G401 (cell line): ENCODE data around the gene PSMG3. TPM values are rescaled to one million over a fixed set of nuclear protein-coding genes. Genes with fewer than 3 reads are reported as not detected.
"Not testable (repeated sequence)": the region's sequence is repeated elsewhere in the genome, so short reads cannot be mapped to it uniquely, and the experiment has no call there.

Source experiments
- DNase-seq: peaks from one replicate; pipeline ENCODE4 v3.0.0-alpha.2; 2015; ENCODE audit warnings: low spot score
- in situ Hi-C: cut with HindIII; loops from 2 replicates; pipeline ENCODE4 v1.10.0; 2016; ENCODE audit warnings: low sequenced_read_pairs, mixed read lengths
- total RNA-seq: library from RNA; depleted of rRNA; stranded (reverse); fragments of >200 nt; shearing (Covaris generic); gene quantifications from 2 replicates; pipeline ENCODE4 v1.2.3, GENCODE V29; 2014

PSMG3 gene
- total RNA-seq, 1 experiment from 2014 or later = 97.4 TPM

GRCh38 chr7:1584700-1585099, 14.9 kb upstream of the PSMG3 start:
- in situ Hi-C loops = no loop called here

GRCh38 chr7:1583241-1583930, 13.6 kb upstream of the PSMG3 start:
- DNase-seq, in situ Hi-C loops: not testable (repeated sequence)

More at GRCh38 chr7:1584700-1585099, 14.9 kb upstream of the PSMG3 start:
- DNase-seq = no peak

DNA sequence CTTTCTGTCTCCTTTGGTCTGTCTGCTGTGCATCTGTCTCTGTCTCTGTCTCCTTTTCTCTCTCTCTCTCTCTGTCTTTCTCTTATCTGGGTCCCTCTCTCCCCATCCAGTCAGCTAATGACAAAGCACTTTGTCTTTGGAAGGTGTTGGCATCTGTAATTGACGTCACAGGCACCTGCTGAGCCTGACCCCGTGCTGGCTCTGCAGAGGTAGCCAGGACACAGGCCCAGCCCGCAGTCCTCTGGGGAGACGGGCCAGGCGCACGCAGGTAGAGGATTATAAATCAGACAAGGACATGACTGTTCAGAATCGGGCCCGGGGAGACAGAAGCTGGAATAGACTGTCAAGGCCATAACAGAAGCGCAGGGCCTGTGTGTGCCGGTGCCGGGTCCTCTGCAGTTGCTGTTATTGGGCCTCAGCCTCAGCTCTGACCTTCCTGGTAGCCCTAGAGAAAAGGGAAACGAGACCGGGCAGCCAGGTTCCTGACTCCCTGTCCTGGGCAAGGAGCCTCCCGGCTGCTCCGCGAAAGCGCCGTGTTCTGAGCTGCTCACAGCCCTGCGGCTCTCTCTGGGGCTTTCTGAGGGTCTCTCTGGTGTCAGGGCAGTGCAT, 10.7 kb upstream of the PSMG3 start:
- DNase-seq = no peak
- in situ Hi-C loops = no loop called here

GRCh38 chr7:1579481-1580421, 9.9 kb upstream of the PSMG3 start:
- in situ Hi-C loops = no loop called here
- peak; percentile 74 for DNase-seq

DNA sequence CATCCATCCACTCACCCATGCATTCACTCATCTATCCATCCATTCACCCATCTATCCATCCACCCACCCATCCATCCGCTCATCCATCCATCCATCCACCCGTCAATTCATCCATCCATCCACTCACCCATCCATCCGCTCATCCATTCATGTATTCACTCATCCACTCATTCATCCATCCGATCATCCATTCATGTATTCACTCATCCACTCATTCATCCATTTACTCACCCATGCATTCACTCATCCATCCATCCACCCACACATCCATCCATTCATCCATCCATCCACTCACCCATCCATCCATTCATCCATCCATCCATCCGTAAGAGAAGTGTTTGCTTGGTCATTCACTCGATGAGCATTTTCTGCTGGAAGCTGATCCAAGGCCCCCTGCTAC, 8.7 kb upstream of the PSMG3 start:
- in situ Hi-C loops = no loop called here
- DNase-seq = no peak

GRCh38 chr7:1576521-1577253, 6.9 kb upstream of the PSMG3 start:
- DNase-seq = no peak
- in situ Hi-C loops = no loop called here

DNA sequence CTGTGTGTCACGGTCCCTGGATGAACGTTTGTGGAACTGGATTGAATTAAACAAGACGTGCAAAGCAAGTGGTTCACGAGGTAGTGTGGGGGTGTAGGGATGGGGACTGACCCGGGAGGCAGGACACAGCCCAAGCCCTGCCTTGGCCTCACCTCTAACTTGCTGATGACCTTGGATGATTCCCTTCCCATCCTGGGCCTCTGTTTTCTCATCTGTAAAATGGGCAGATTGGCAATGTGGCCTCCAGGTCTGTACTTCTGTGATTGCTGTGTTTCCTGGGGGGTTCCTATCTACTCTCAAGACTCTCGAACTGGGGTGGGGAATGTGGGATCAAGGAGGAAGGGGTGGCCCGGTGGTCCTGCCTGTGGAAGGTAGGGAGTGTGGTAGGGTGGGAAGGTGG, 6.0 kb upstream of the PSMG3 start:
- in situ Hi-C loops = no loop called here
- no peak for DNase-seq

- in situ Hi-C loops = no loop called here
- no peak for DNase-seq
Measured at GRCh38 chr7:1572111-1572822, 2.4 kb upstream of the PSMG3 start.

DNA sequence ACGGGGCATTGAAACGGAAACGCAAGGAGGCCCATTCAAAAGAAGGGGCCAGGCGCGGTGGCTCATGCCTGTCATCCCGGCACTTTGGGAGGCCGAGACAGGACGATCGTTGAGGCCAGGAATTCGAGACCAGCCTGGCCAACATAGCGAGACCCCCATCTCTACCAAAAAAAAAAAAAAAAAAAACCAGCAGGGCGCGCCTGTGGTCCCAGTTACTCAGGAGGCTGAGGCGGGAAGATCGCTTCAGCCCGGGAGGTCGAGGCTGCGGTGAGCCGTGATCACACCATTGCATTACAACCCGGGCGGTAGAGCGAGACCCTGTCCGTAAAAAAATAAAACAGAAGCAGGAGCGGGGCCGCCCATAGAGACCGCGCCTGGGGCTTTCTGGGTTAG, 396 bp downstream of the PSMG3 start:
- in situ Hi-C loops = no loop called here

GRCh38 chr7:1569016-1569415, 816 bp downstream of the PSMG3 start:
- in situ Hi-C loops = no loop called here
- DNase-seq = no peak

More for the DNA sequence above, 396 bp downstream of the PSMG3 start:
- no peak for DNase-seq

GRCh38 chr7:1567896-1568510, 1.8 kb downstream of the PSMG3 start:
- in situ Hi-C loops = no loop called here
- no peak for DNase-seq

GRCh38 chr7:1567049-1567771, 2.6 kb downstream of the PSMG3 start:
- DNase-seq = no peak
- in situ Hi-C loops = no loop called here

- in situ Hi-C loops = no loop called here
Measured at GRCh38 chr7:1566687-1567048, 3.2 kb downstream of the PSMG3 start.

GRCh38 chr7:1564603-1565022, 5.2 kb downstream of the PSMG3 start:
- DNase-seq = no peak
- in situ Hi-C loops = no loop called here

More at GRCh38 chr7:1566687-1567048, 3.2 kb downstream of the PSMG3 start:
- no peak for DNase-seq

GRCh38 chr7:1563981-1564602, 5.7 kb downstream of the PSMG3 start:
- no peak for DNase-seq
- in situ Hi-C loops = no loop called here

DNA sequence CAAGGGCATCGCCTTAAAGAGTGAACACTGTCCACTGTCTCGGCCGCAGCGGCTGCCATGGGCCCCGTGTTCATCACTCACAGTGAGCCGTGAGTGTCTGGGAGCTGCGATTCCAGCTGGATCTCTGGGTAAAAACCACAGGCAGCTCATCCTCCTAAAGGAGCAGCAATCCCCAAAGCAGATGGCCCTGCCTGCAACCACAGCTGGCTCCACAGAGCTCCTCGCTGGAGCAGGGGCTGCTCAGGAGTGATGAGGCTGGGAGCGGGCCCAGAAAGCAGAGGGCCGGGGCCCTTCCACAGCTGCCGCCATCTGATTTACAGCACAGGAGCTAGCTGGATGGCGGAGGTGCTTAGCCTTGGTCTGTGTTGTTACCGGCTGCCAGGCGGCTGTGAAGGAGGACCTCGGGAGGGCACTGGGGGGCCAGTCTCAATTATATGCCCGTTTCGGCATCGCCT, 7.2 kb downstream of the PSMG3 start:
- DNase-seq = no peak

GRCh38 chr7:1562116-1562515, 7.7 kb downstream of the PSMG3 start:
- no peak for DNase-seq
- in situ Hi-C loops = no loop called here

More for the DNA sequence above, 7.2 kb downstream of the PSMG3 start:
- in situ Hi-C loops = no loop called here
